ENCODE results near the gene NEURL4. TPM values are rescaled to one million over a fixed set of nuclear protein-coding genes. Genes with fewer than 3 reads are reported as not detected.

NEURL4 gene
- total and polyA plus RNA-seq, 2 experiments from 2014 or later: 6.3 to 42.3 TPM

GRCh38 chr17:7322520-7323194 is 6.5 kb downstream of the NEURL4 start:
- no peaks in the 10 kb centered on the region for H4K20me1 ChIP-seq (replicated peaks; ENCODE audit: insufficient read depth)
- Mint-ChIP-seq H3K36me3 (ENCODE audit: low read depth) (peaks cover 68% of the 10 kb centered on the region), H3K27ac (no peak overlapping the region), H3K27me3 (ENCODE audit: insufficient read depth, low read depth, poor library complexity) (peaks cover 5% of the 10 kb centered on the region), H3K4me1 (no peaks in the 10 kb centered on the region), H3K4me3 (no peak overlapping the region), H3K9me3 (no peaks in the 10 kb centered on the region)
- H3K9me2 ChIP-seq (ENCODE audit: insufficient read depth): no peaks in the 10 kb centered on the region
- no peak overlapping the region for H3K4me2 ChIP-seq
- no peaks in the 10 kb centered on the region for H3K27me3 ChIP-seq (ENCODE audit: insufficient read depth)
- ATAC-seq (no peak), DNase-seq (ENCODE audit: low spot score) (no peak)
- no peak overlapping the region for H2AFZ ChIP-seq
- H3K4me3 ChIP-seq: no peak overlapping the region
- peaks cover 34% of the 10 kb centered on the region for H3K36me3 ChIP-seq (ENCODE audit: insufficient read depth)
- no peak overlapping the region for H3K27ac ChIP-seq (ENCODE audit: low read depth)
- peaks cover 15% of the 10 kb centered on the region; the same call in 1 of the 2 replicates for H3F3A ChIP-seq (replicated peaks; ENCODE audit: low read depth)
- no peaks in the 10 kb centered on the region for H3K4me1 ChIP-seq (ENCODE audit: insufficient read depth)
- H3K79me2 ChIP-seq (replicated peaks; ENCODE audit: insufficient read depth): peaks cover 2% of the 10 kb centered on the region; the same call in 1 of the 2 replicates
- TF ChIP-seq JUNB (IDR thresholded peaks at IDR 0.05; ENCODE audit: unreplicated experiment): no peak
- no peak for TF ChIP-seq REST (IDR thresholded peaks at IDR 0.05; ENCODE audit: unreplicated experiment)
- TF ChIP-seq ZNF331 (CRISPR knock-in tag; IDR thresholded peaks at IDR 0.05; ENCODE audit: low read depth): no peak
- TF ChIP-seq EZH2 (IDR thresholded peaks at IDR 0.05; ENCODE audit: low read depth, unreplicated experiment): no peak
- TF ChIP-seq CTCF (conservative IDR thresholded peaks at IDR 0.05; ENCODE audit: low read depth in 2 of 2): no peak
- TF ChIP-seq STAT1 (IDR thresholded peaks at IDR 0.05; ENCODE audit: unreplicated experiment): no peak
- no peak for TF ChIP-seq NANOG (IDR thresholded peaks at IDR 0.05; ENCODE audit: borderline replicate concordance)
- TF ChIP-seq ETS1 (IDR thresholded peaks at IDR 0.05): no peak
- no peak for TF ChIP-seq EZH2phosphoT487 (IDR thresholded peaks at IDR 0.05; ENCODE audit: unreplicated experiment)
- TF ChIP-seq ZNF462 (CRISPR knock-in tag; IDR thresholded peaks at IDR 0.05): no peak
- TF ChIP-seq CREB1 (CRISPR knock-in tag; IDR thresholded peaks at IDR 0.05; ENCODE audit: low read depth): no peak
- TF ChIP-seq POLR2AphosphoS5 (IDR thresholded peaks at IDR 0.05; ENCODE audit: low read depth): no peak
- TF ChIP-seq ZNF114 (CRISPR knock-in tag; IDR thresholded peaks at IDR 0.05): no peak

Data from GM23338 (cell line).